Vagina (tissue), 2 donors: ENCODE data around the gene MRPL16.

Experiments used
- CTCF ChIP-seq, 3 experiments: fragments of 450-650 bp in 2 of 3; fragments of 200-600 bp in 1 of 3; sonication (generic) in 1 of 3; IDR thresholded peaks; one replicate each; pipeline ENCODE4 v1.5.1; 2017 to 2019; ENCODE audit warnings: antibody characterized with exemption in 3 of 3, mild to moderate bottlenecking in 2 of 3, moderate library complexity in 2 of 3
- POLR2AphosphoS5 ChIP-seq, 2 donors: sonication (generic); formaldehyde crosslinking; IDR thresholded peaks; one replicate each; pipeline ENCODE4 v1.9.0; 2017; ENCODE audit warnings: antibody characterized with exemption in 2 of 2, mild to moderate bottlenecking in 2 of 2, low read depth in 1 of 2; ENCODE audit not compliant: insufficient read depth in 1 of 2

- TF ChIP-seq CTCF (IDR thresholded peaks at IDR 0.05), result no peak
- TF ChIP-seq POLR2AphosphoS5 (IDR thresholded peaks at IDR 0.05; ENCODE audit: insufficient read depth in 1 of 2, low read depth in 1 of 2), result no peak
Observed at GRCh38 chr11:59841514-59841913, 30.9 kb upstream of the MRPL16 start.
